Small intestine (tissue), 7 donors: ENCODE measurements around the gene MORF4L1. TPM values are rescaled to one million over a fixed set of nuclear protein-coding genes. Genes with fewer than 3 reads are reported as not detected.

ENCODE experiments used
- DNase-seq, 2 donors: peaks; one replicate each; pipeline versions ENCODE4 v3.0.0 to v3.0.0-alpha.2; 2013
- FAIRE-seq: peaks from 2 replicates; lab custom pipeline; 2012; peaks lifted over from hg19 to GRCh38; lab: Jason Lieb, UNC
- H3K27ac ChIP-seq, 3 donors: one replicate each; pipeline ENCODE4 v1.5.1; 2013; ENCODE audit warnings: low read length in 2 of 3, mild to moderate bottlenecking in 2 of 3, control low read depth in 1 of 3, inconsistent platforms in 1 of 3, low read depth in 1 of 3, moderate library complexity in 1 of 3
- H3K27me3 ChIP-seq, 3 donors: one replicate each; pipeline ENCODE4 v1.6.1; 2013; ENCODE audit warnings: low read length in 3 of 3, inconsistent platforms in 1 of 3; ENCODE audit not compliant: control insufficient read depth in 3 of 3, insufficient read depth in 3 of 3
- H3K36me3 ChIP-seq, 3 donors: one replicate each; pipeline ENCODE4 v1.6.1; 2013; ENCODE audit warnings: low read length in 3 of 3, inconsistent platforms in 1 of 3, low read depth in 1 of 3, mild to moderate bottlenecking in 1 of 3, moderate library complexity in 1 of 3; ENCODE audit not compliant: control insufficient read depth in 3 of 3, insufficient read depth in 2 of 3
- H3K4me1 ChIP-seq, 3 donors: one replicate each; pipeline ENCODE4 v1.6.1; 2013; ENCODE audit warnings: low read length in 2 of 3, inconsistent platforms in 1 of 3, low read depth in 1 of 3, mild to moderate bottlenecking in 1 of 3, moderate library complexity in 1 of 3; ENCODE audit not compliant: control insufficient read depth in 3 of 3, insufficient read depth in 2 of 3
- H3K4me3 ChIP-seq, 3 donors: one replicate each; pipeline ENCODE4 v1.5.1; 2013; ENCODE audit warnings: low read length in 3 of 3, control low read depth in 1 of 3, inconsistent platforms in 1 of 3, low read depth in 1 of 3, mild to moderate bottlenecking in 1 of 3, moderate library complexity in 1 of 3
- H3K9me3 ChIP-seq, 2 donors: one replicate each; pipeline ENCODE4 v1.6.1; 2013; ENCODE audit warnings: low read depth in 1 of 2, low read length in 1 of 2; ENCODE audit not compliant: control insufficient read depth in 2 of 2, insufficient read depth in 1 of 2
- WGBS, 3 donors: extraction: QIAGEN DNeasy Blood & Tissue Kit; methylation state at CpG; one replicate each; pipeline ENCODE4 v1.1.7; 2013; 5-methylcytosine and 5-hydroxymethylcytosine counted together
- polyA plus RNA-seq, 4 donors: library from polyadenylated mRNA; stranded (reverse) in 3 of 4; unstranded in 1 of 4; fragments of 200-250 nt in 3 of 4; fragments of 120-200 nt in 1 of 4; gene quantifications; one replicate each; pipeline versions ENCODE4 v1.2.1 to v1.2.3, GENCODE V29; 2013
- donor health status: healthy with polysubstance abuse.
- donor health status: control.
- donor health status: control.
- donor health status: Bipolar disorder and iron deficiency.
- donor health status: healthy.

The MORF4L1 gene
- polyA plus RNA-seq, 4 donors, result 157 to 357 (median 224) TPM

DNA sequence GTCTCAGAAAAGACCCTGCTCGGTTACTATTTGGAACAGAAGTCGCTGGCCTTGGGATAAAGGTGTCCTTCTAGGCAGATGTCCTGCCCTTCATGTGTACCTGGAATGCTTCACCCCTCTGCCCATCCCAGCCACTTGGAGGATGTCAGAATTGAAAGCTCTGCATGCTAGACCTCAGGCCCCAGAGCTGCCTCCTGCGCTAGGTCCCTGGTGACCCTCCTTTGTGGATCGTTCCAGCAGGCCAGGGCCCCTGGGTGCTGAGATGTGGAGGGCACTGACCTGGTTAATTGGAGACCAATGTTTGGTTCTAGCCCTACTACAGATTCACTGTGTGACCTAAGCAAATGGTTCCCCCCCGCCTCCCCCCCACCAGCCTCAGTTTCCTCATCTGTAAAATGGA lies 74.8 kb downstream of the MORF4L1 start:
- no peak for FAIRE-seq
- no peak for DNase-seq
- H3K27ac ChIP-seq, result no peak overlapping the region
- WGBS, 3 donors, result 93 to 94% (median 93%) methylated on average over 5 of the region's 5 CpGs
- H3K4me3 ChIP-seq, result no peak overlapping the region
- H3K27me3 ChIP-seq, result no peaks in the 10 kb centered on the region
- no peaks in the 10 kb centered on the region for H3K36me3 ChIP-seq
- H3K9me3 ChIP-seq, result no peaks in the 10 kb centered on the region
- H3K4me1 ChIP-seq, result peaks cover 4 to 18% (median 8%) of the 10 kb centered on the region in 3 donors

Other genes starting within 250 kb of the MORF4L1 start
- 1 to 10 TPM in 1 of 4 donors, under 1 TPM in 1, not detected in 2; 0.43 to 1.4 TPM for gene CHRNB4, start 231.7 kb upstream of the MORF4L1 start, polyA plus RNA-seq
- 1 to 10 TPM in 1 of 4 donors, under 1 TPM in 2, not detected in 1; 0.27 to 8.8 (median 0.84) TPM for gene ADAMTS7, start 61.4 kb upstream of the MORF4L1 start, polyA plus RNA-seq
- gene CTSH, start 72.2 kb downstream of the MORF4L1 start, polyA plus RNA-seq, result 100 to 1,000 TPM; 116 to 434 (median 167) TPM
- under 1 TPM in 2 of 4 donors, not detected in 2; 0.10 to 0.49 TPM for gene RASGRF1, start 217.9 kb downstream of the MORF4L1 start, polyA plus RNA-seq